MCF 10A (cell line): ENCODE data around the gene INVS. TPM values are rescaled to one million over a fixed set of nuclear protein-coding genes. Genes with fewer than 3 reads are reported as not detected.
A peak's percentile ranks its signal among the peaks of the same experiment; 100 is the strongest.

Source experiments
- BruUV-seq: library from RNA; stranded (reverse); fragments of 400-500 nt; replicated peaks from 2 replicates; lab custom pipeline; 2021; lab: Mats Ljungman, UMichigan
- CTCF ChIA-PET: fragments of 300-600 bp; sonication (Branson Sonifier 250); formaldehyde crosslinking; extraction: SDS; loops from one replicate; lab custom pipeline; 2021; ENCODE audit warnings: antibody characterized with exemption, inconsistent platforms; lab: Yijun Ruan, JAX
- POLR2A ChIA-PET: fragments of 300-600, 350-650 bp; sonication (Branson Sonifier 250); formaldehyde crosslinking; extraction: SDS; loops from one replicate; lab custom pipeline; 2020; ENCODE audit warnings: antibody characterized with exemption, inconsistent platforms; lab: Yijun Ruan, JAX
- DNase-seq: peaks from one replicate; pipeline ENCODE4 v3.0.0-alpha.2; 2018; ENCODE audit not compliant: unreplicated experiment
- H3K27ac Mint-ChIP-seq: one replicate; pipeline ENCODE4 v1.8.0; 2022; ENCODE audit warnings: mild to moderate bottlenecking, low read depth, mixed read lengths; ENCODE audit not compliant: unreplicated experiment
- H3K27me3 Mint-ChIP-seq: one replicate; pipeline ENCODE4 v1.8.0; 2022; ENCODE audit warnings: mixed read lengths; ENCODE audit not compliant: insufficient read depth, unreplicated experiment
- H3K36me3 Mint-ChIP-seq: one replicate; pipeline ENCODE4 v1.8.0; 2022; ENCODE audit warnings: mild to moderate bottlenecking, moderate library complexity, mixed read lengths; ENCODE audit not compliant: insufficient read depth, unreplicated experiment
- H3K4me1 Mint-ChIP-seq: one replicate; pipeline ENCODE4 v1.8.0; 2022; ENCODE audit warnings: mixed read lengths; ENCODE audit not compliant: insufficient read depth, unreplicated experiment
- H3K4me3 Mint-ChIP-seq: one replicate; pipeline ENCODE4 v1.8.0; 2022; ENCODE audit warnings: mild to moderate bottlenecking, moderate library complexity, mixed read lengths; ENCODE audit not compliant: unreplicated experiment
- H3K9me3 Mint-ChIP-seq: one replicate; pipeline ENCODE4 v1.8.0; 2022; ENCODE audit warnings: mixed read lengths; ENCODE audit not compliant: unreplicated experiment
- intact Hi-C: fragments of 100-400 bp; cut with micrococcal nuclease; formaldehyde crosslinking; loops from 2 replicates; pipeline ENCODE4 v1.14.1; 2022
- total RNA-seq: library from RNA; stranded (reverse); gene quantifications from 2 replicates; pipeline ENCODE4 v1.2.3, GENCODE V29; 2022
- TF ChIP-seq, protein P1 (sequence below): fragments of 200-600 bp; IDR thresholded peaks from one replicate; pipeline ENCODE4 v1.8.0; 2022; ENCODE audit warnings: antibody characterized with exemption, mild to moderate bottlenecking; ENCODE audit not compliant: unreplicated experiment

The INVS gene
- total RNA-seq, 1 experiment from 2014 or later, result 21.9 TPM

- intact Hi-C loops, result no loop called here
- no peak overlapping the region for H3K4me3 Mint-ChIP-seq
- CTCF ChIA-PET, result interaction anchor here (0.7 kb wide), 1 partner anchor 43 kb away, joined by 3 read pairs; no protein-coding TSS in a partner anchor
- POLR2A ChIA-PET, result no interaction called here
- H3K27me3 Mint-ChIP-seq, result no peaks in the 10 kb centered on the region
- H3K27ac Mint-ChIP-seq, result no peak overlapping the region
- peak; percentile 19 for DNase-seq
- H3K36me3 Mint-ChIP-seq, result peaks cover 7% of the 10 kb centered on the region
- BruUV-seq, result no TSS peak
- TF ChIP-seq, protein P1, sequence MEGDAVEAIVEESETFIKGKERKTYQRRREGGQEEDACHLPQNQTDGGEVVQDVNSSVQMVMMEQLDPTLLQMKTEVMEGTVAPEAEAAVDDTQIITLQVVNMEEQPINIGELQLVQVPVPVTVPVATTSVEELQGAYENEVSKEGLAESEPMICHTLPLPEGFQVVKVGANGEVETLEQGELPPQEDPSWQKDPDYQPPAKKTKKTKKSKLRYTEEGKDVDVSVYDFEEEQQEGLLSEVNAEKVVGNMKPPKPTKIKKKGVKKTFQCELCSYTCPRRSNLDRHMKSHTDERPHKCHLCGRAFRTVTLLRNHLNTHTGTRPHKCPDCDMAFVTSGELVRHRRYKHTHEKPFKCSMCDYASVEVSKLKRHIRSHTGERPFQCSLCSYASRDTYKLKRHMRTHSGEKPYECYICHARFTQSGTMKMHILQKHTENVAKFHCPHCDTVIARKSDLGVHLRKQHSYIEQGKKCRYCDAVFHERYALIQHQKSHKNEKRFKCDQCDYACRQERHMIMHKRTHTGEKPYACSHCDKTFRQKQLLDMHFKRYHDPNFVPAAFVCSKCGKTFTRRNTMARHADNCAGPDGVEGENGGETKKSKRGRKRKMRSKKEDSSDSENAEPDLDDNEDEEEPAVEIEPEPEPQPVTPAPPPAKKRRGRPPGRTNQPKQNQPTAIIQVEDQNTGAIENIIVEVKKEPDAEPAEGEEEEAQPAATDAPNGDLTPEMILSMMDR, result no peak
- no peaks in the 10 kb centered on the region for H3K9me3 Mint-ChIP-seq
- no peaks in the 10 kb centered on the region for H3K4me1 Mint-ChIP-seq
These were observed 28.7 kb upstream of the INVS start for GRCh38 chr9:100070104-100071041.

DNA sequence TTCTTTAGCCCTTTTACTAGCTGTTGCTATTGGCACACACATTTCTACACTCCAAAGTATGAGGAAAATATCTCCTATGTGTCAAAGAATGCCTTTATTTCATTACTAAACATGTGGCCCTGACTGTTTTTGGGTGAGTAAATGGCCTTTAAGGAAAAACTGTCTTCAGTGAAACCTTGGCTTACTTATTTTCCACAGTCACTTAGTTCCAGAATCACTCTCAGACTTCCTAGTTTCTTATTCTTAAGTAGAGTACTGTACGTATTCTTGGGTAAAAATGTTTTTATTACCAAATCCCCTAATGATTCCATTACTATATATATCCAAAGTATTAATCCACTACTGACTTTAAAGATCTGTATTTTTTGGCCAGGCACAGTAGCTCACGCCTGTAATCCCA is 27.8 kb upstream of the INVS start:
- CTCF ChIA-PET, result interaction anchor here (0.8 kb wide), 1 partner anchor 40 kb away, joined by 4 read pairs; no protein-coding TSS in a partner anchor
- TF ChIP-seq, protein P1, result no peak
- no peaks in the 10 kb centered on the region for H3K9me3 Mint-ChIP-seq
- no peaks in the 10 kb centered on the region for H3K27me3 Mint-ChIP-seq
- intact Hi-C loops, result no loop called here
- no TSS peak for BruUV-seq
- no peak overlapping the region for H3K27ac Mint-ChIP-seq
- no peak for DNase-seq
- H3K36me3 Mint-ChIP-seq, result peaks cover 7% of the 10 kb centered on the region
- H3K4me1 Mint-ChIP-seq, result no peaks in the 10 kb centered on the region
- H3K4me3 Mint-ChIP-seq, result no peak overlapping the region
- POLR2A ChIA-PET, result interaction anchor here (0.6 kb wide), 1 partner anchor 22 kb away, joined by 3 read pairs; no protein-coding TSS in a partner anchor

DNA sequence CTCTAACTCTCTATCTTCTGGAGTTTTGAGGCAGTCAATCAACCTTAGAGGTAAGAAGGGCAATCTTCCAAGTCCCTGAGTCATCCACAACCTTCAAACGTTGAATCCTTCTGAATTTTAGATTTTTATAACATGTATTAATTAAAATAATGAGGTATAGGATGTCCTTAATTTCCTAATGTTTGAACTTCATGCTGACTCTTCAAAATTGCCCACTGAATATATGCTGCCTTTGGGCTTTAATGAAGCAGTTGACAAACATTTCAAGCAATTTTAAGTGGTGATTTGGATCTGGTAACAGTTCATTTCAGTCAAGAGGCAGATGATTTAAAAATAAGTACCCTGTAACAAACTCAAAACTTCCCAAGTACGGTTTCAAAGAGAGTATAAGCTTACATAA is 26.2 kb upstream of the INVS start:
- H3K4me3 Mint-ChIP-seq, result no peak overlapping the region
- no peaks in the 10 kb centered on the region for H3K4me1 Mint-ChIP-seq
- no peaks in the 10 kb centered on the region for H3K27me3 Mint-ChIP-seq
- no peak for DNase-seq
- no peaks in the 10 kb centered on the region for H3K9me3 Mint-ChIP-seq
- H3K36me3 Mint-ChIP-seq, result peaks cover 7% of the 10 kb centered on the region
- no peak overlapping the region for H3K27ac Mint-ChIP-seq
- ChIA-PET CTCF (interaction anchor here (0.5 to 0.6 kb wide), 2 partner anchors 303 to 691 kb away, joined by 3 read pairs; no protein-coding TSS in a partner anchor), POLR2A (no interaction called here)
- intact Hi-C loops, result no loop called here
- BruUV-seq, result no TSS peak
- TF ChIP-seq, protein P1, result no peak

DNA sequence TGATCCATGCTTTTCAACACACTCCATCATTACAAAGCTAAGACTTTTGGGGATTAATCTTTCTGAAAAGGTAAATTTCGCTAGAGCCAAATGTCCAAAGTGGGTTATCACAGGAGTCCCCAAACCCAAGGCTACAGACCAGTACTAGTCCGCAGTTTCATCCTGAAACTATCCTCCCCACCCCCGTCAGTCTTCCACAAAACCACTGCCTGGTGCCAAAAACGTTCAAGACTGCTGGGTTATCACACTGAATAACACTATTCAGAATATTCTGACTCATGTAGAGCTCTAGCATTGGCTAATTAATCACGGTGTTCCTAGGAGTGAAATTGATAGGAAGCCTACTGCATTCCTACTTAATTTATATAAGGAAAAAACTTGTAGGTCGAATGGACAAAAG is 24.9 kb upstream of the INVS start:
- TF ChIP-seq, protein P1, result no peak
- CTCF ChIA-PET, result interaction anchor here (1.1 to 1.4 kb wide), 2 partner anchors 23 to 148 kb away, joined by 3 to 5 read pairs; no protein-coding TSS in a partner anchor
- BruUV-seq, result no TSS peak
- H3K9me3 Mint-ChIP-seq, result no peaks in the 10 kb centered on the region
- intact Hi-C loops, result no loop called here
- POLR2A ChIA-PET, result interaction anchor here (0.6 kb wide), 1 partner anchor 15 kb away, joined by 3 read pairs; no protein-coding TSS in a partner anchor
- no peak overlapping the region for H3K27ac Mint-ChIP-seq
- H3K36me3 Mint-ChIP-seq, result peaks cover 3% of the 10 kb centered on the region
- H3K4me1 Mint-ChIP-seq, result no peaks in the 10 kb centered on the region
- DNase-seq, result no peak
- no peak overlapping the region for H3K4me3 Mint-ChIP-seq
- H3K27me3 Mint-ChIP-seq, result no peaks in the 10 kb centered on the region
